ENCODE data around the gene SMG9. TPM values are rescaled to one million over a fixed set of nuclear protein-coding genes. Genes with fewer than 3 reads are reported as not detected.
A peak's percentile ranks its signal among the peaks of the same experiment; 100 is the strongest.

Gene SMG9
- total RNA-seq, 1 experiment from 2014 or later = 52.2 TPM

DNA sequence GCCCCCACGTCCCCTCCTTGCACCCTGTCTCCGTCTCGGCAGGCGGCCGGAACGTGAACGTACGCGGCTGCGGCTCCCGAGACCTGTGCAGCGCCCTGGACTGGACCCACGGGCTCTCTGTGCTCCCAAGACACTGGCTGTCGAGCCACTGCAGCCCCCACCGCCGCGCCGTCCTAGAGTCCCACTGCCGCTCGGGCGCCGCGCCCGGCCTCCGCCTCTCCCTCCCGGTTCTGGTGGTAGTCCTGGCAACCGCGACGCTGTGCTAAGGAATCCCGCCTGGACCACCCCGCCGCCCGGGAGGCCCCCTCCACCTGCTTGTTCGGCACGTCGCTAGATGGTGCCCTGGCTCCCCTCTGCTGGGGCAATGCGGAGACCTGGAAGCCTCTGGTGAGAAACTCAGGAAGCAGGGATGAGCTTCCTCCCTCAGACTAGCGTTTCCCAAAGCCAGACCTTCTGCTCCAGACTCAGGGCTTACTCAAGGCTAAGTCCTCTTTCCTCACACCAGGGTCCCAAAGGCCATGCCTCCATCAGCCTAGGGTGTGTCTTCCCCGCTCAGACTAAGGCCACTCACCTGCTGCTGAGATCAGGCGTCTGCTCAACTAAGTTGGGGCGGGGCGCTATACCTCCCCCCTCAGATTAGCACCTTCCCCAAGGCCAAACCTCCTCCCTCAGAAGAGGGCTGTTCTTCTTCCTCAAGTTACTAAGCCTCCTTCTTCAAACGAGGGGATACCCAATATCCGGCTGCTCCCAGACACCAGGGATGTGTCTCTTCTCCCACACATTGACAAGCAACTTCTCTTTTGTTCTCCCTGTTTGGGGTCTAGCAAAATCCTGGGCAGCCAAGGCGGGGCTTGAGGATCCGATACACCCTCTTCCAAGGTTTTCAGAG, 55.0 kb downstream of the SMG9 start:
- Mint-ChIP-seq H3K4me1 (peaks cover 4 to 16% of the 10 kb centered on the region in 2 experiments; a peak in 3 of 4 replicates), H3K9me3 (peaks cover 0 to 3% of the 10 kb centered on the region in 2 experiments; a peak in 3 of 5 replicates), H3K27me3 (ENCODE audit: low read depth) (peaks cover 50% of the 10 kb centered on the region), H3K27ac (no peak overlapping the region), H3K36me3 (ENCODE audit: insufficient read depth in 1 of 3, low read depth in 3 of 3) (no peaks in the 10 kb centered on the region; a peak in 1 of 7 replicates), H3K4me3 (peak overlapping the region; percentile 17 to 48; a peak in 3 of 5 replicates)
- H4K20me1 ChIP-seq (ENCODE audit: control insufficient read depth, insufficient read depth, insufficient read length) = no peaks in the 10 kb centered on the region
- H4K8ac ChIP-seq (replicated peaks; ENCODE audit: insufficient read length, low read depth, low read length) = no peak overlapping the region
- no peak overlapping the region for H2BK20ac ChIP-seq (ENCODE audit: low read depth, low read length, poor library complexity, severe bottlenecking)
- H3K9ac ChIP-seq (ENCODE audit: extremely low read depth, insufficient read length, low read length) = no peak overlapping the region
- H3K56ac ChIP-seq (ENCODE audit: insufficient read length, low read depth, low read length) = no peak overlapping the region
- WGBS (ENCODE audit: extremely low coverage, insufficient read length, low lambda C conversion rate) = no CpG with 5 or more reads among the region's 46 CpGs
- no peak overlapping the region for H2AFZ ChIP-seq (ENCODE audit: low read length)
- H3K14ac ChIP-seq (ENCODE audit: insufficient read depth, low read length) = no peak overlapping the region; the same call in 1 of the 2 replicates
- H3K23ac ChIP-seq (ENCODE audit: insufficient read length, low read depth, low read length) = no peak overlapping the region
- no peaks in the 10 kb centered on the region for H3K9me3 ChIP-seq (ENCODE audit: control insufficient read depth, low read depth, low read length)
- no peak overlapping the region for H2BK5ac ChIP-seq (ENCODE audit: insufficient read length, low read length)
- no peak overlapping the region for H2BK15ac ChIP-seq (ENCODE audit: low read depth, low read length)
- no peaks in the 10 kb centered on the region for H3K79me2 ChIP-seq (ENCODE audit: insufficient read depth, low read length)
- H4K91ac ChIP-seq (ENCODE audit: insufficient read length, low read depth, low read length) = no peak overlapping the region
- peak; percentile 85 for DNase-seq
- H3K79me1 ChIP-seq (ENCODE audit: insufficient read depth, low read depth, low read length, poor library complexity, severe bottlenecking) = no peaks in the 10 kb centered on the region
- H2AK5ac ChIP-seq (ENCODE audit: insufficient read length, low read length) = no peak overlapping the region
- H3K4ac ChIP-seq (ENCODE audit: low read depth, low read length) = no peak overlapping the region
- no peaks in the 10 kb centered on the region for H3K27me3 ChIP-seq (ENCODE audit: insufficient read depth, low read length)
- TF ChIP-seq, protein P1, sequence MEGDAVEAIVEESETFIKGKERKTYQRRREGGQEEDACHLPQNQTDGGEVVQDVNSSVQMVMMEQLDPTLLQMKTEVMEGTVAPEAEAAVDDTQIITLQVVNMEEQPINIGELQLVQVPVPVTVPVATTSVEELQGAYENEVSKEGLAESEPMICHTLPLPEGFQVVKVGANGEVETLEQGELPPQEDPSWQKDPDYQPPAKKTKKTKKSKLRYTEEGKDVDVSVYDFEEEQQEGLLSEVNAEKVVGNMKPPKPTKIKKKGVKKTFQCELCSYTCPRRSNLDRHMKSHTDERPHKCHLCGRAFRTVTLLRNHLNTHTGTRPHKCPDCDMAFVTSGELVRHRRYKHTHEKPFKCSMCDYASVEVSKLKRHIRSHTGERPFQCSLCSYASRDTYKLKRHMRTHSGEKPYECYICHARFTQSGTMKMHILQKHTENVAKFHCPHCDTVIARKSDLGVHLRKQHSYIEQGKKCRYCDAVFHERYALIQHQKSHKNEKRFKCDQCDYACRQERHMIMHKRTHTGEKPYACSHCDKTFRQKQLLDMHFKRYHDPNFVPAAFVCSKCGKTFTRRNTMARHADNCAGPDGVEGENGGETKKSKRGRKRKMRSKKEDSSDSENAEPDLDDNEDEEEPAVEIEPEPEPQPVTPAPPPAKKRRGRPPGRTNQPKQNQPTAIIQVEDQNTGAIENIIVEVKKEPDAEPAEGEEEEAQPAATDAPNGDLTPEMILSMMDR (conservative IDR thresholded peaks at IDR 0.05) = peak; percentile 47; the same call in 2 of the 3 replicates
- H2BK120ac ChIP-seq (ENCODE audit: low read depth, low read length, poor library complexity, severe bottlenecking) = no peak overlapping the region
- no peak overlapping the region for H2BK12ac ChIP-seq (ENCODE audit: insufficient read length, low read depth, low read length)
- no peaks in the 10 kb centered on the region; the same call in 1 of the 2 replicates for H3K4me1 ChIP-seq (ENCODE audit: insufficient read depth, low read length)
- H3T11ph ChIP-seq (ENCODE audit: low read length) = no peak overlapping the region
- no peak overlapping the region for H4K5ac ChIP-seq (ENCODE audit: insufficient read length, low read depth, low read length)
- H3K18ac ChIP-seq (ENCODE audit: insufficient read length, low read depth, low read length) = no peak overlapping the region
- H3K4me2 ChIP-seq (ENCODE audit: insufficient read depth, insufficient read length, low read length) = no peak overlapping the region
- no peak overlapping the region for H3K27ac ChIP-seq (ENCODE audit: insufficient read length, low read depth, low read length)
- no peaks in the 10 kb centered on the region for H3K23me2 ChIP-seq (ENCODE audit: insufficient read length, low read depth, low read length, poor library complexity, severe bottlenecking)

Data from H9 (cell line).